ENCODE results near the gene UNC93B1. TPM values are rescaled to one million over a fixed set of nuclear protein-coding genes. Genes with fewer than 3 reads are reported as not detected.
A peak's percentile ranks its signal among the peaks of the same experiment; 100 is the strongest.

UNC93B1 gene
- total and polyA plus RNA-seq, 2 of the 13 experiments (the other 11 are each of a cell fraction or from before 2014, with no cell fraction given) = 8.8 to 18.9 TPM

DNA sequence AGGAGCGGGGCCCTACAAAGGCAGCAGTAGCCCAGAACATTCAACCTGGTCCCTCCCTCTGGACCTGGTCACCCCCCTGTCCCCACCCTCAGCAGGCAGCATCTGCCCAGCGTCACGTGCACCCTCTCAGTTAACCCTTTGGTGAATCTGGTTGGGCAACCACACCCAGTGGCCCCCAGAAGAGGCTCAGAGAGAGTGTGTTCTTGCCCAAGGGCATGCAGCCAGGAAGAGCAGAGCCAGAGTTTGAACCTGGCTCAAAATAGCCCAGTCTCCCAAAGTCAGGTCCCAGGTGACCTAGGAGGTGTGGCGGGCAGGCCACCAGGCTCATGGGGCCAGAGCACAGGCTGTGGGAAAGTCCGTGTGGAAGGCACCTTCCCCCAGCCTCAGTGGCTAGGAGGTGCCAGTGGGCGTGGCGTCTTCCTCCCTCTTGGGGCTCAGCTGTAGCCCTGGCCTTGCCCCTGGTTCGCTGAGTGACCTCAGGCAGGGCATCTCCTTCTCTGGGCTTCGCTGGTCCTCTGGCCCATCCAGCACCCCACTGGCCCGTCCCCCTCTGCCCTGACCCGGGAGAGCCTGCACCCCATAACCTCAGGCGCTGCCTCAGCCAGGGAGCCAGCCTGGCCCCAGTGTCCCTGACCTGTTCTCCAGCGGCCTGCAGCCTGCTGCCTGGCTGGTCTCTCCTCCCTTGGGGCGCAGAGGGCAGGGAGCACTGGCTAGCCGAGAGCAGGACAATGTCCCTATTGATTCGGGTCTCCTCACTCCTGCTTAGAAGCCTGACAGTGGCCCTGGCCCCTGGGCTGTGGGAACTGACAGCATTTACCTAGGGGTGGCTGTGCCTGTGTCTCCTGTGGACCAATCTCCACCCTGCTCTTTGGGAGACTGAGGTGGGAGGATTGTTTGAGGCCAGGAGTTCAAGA, 13.3 kb upstream of the UNC93B1 start (continued):
- peak; percentile 68 to 71; a peak in 3 of 4 replicates for TF ChIP-seq NR2F1 (CRISPR knock-in tag; IDR thresholded peaks at IDR 0.05)
- no peak for TF ChIP-seq RBM39 (IDR thresholded peaks at IDR 0.05; ENCODE audit: low read depth, low read length, poor library complexity, severe bottlenecking)
- TF ChIP-seq, protein P1, sequence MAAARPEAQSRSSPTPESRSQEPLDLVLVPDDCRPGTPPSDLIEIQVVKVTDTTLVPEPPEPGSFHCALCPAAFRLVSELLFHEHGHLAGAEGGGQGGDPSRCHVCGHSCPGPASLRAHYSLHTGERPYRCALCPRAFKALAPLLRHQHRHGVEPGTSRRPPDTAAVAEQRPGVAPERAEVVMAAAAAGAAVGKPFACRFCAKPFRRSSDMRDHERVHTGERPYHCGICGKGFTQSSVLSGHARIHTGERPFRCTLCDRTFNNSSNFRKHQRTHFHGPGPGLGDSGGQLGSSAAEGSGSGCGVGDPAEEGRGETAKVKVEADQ (CRISPR knock-in tag; IDR thresholded peaks at IDR 0.05; ENCODE audit: borderline replicate concordance) = peak; percentile 33; the same call in 1 of the 2 replicates
- TF ChIP-seq, protein P2, sequence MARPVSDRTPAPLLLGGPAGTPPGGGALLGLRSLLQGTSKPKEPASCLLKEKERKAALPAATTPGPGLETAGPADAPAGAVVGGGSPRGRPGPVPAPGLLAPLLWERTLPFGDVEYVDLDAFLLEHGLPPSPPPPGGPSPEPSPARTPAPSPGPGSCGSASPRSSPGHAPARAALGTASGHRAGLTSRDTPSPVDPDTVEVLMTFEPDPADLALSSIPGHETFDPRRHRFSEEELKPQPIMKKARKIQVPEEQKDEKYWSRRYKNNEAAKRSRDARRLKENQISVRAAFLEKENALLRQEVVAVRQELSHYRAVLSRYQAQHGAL (CRISPR knock-in tag; IDR thresholded peaks at IDR 0.05; ENCODE audit: not compliant biosample characterization) = peak; percentile 32
- TF ChIP-seq MIER3 (CRISPR knock-in tag; IDR thresholded peaks at IDR 0.05; ENCODE audit: borderline replicate concordance) = peak; percentile 26; the same call in 1 of the 2 replicates
- peak; percentile 69; the same call in 1 of the 2 replicates for TF ChIP-seq KDM1A (CRISPR knock-in tag; IDR thresholded peaks at IDR 0.05)
- TF ChIP-seq, protein P3, sequence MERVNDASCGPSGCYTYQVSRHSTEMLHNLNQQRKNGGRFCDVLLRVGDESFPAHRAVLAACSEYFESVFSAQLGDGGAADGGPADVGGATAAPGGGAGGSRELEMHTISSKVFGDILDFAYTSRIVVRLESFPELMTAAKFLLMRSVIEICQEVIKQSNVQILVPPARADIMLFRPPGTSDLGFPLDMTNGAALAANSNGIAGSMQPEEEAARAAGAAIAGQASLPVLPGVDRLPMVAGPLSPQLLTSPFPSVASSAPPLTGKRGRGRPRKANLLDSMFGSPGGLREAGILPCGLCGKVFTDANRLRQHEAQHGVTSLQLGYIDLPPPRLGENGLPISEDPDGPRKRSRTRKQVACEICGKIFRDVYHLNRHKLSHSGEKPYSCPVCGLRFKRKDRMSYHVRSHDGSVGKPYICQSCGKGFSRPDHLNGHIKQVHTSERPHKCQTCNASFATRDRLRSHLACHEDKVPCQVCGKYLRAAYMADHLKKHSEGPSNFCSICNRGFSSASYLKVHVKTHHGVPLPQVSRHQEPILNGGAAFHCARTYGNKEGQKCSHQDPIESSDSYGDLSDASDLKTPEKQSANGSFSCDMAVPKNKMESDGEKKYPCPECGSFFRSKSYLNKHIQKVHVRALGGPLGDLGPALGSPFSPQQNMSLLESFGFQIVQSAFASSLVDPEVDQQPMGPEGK (CRISPR knock-in tag; IDR thresholded peaks at IDR 0.05) = peak; percentile 96
- TF ChIP-seq SPEN (CRISPR knock-in tag; IDR thresholded peaks at IDR 0.05; ENCODE audit: low read depth) = peak; percentile 74
- TF ChIP-seq HOXA5 (CRISPR knock-in tag; IDR thresholded peaks at IDR 0.05) = 0 out of 2 replicates have a peak, but pooled peaks have one; percentile 17
- TF ChIP-seq PRMT3 (CRISPR knock-in tag; IDR thresholded peaks at IDR 0.05; ENCODE audit: borderline replicate concordance, low read depth) = no peak
- no peak for TF ChIP-seq CCAR2 (optimal IDR thresholded peaks at IDR 0.05; ENCODE audit: low read depth, low read length)
- peak; percentile 79 for TF ChIP-seq HOXA3 (CRISPR knock-in tag; IDR thresholded peaks at IDR 0.05)
- TF ChIP-seq ELF4 (CRISPR knock-in tag; IDR thresholded peaks at IDR 0.05; ENCODE audit: borderline replicate concordance) = no peak
- TF ChIP-seq, protein P4, sequence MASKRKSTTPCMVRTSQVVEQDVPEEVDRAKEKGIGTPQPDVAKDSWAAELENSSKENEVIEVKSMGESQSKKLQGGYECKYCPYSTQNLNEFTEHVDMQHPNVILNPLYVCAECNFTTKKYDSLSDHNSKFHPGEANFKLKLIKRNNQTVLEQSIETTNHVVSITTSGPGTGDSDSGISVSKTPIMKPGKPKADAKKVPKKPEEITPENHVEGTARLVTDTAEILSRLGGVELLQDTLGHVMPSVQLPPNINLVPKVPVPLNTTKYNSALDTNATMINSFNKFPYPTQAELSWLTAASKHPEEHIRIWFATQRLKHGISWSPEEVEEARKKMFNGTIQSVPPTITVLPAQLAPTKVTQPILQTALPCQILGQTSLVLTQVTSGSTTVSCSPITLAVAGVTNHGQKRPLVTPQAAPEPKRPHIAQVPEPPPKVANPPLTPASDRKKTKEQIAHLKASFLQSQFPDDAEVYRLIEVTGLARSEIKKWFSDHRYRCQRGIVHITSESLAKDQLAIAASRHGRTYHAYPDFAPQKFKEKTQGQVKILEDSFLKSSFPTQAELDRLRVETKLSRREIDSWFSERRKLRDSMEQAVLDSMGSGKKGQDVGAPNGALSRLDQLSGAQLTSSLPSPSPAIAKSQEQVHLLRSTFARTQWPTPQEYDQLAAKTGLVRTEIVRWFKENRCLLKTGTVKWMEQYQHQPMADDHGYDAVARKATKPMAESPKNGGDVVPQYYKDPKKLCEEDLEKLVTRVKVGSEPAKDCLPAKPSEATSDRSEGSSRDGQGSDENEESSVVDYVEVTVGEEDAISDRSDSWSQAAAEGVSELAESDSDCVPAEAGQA (IDR thresholded peaks at IDR 0.05; ENCODE audit: low read depth) = no peak
- TF ChIP-seq, protein P4 (CRISPR knock-in tag; IDR thresholded peaks at IDR 0.05; ENCODE audit: borderline replicate concordance) = no peak
- peak; percentile 44; the same call in 1 of the 2 replicates for TF ChIP-seq MIXL1 (CRISPR knock-in tag; IDR thresholded peaks at IDR 0.05)
- TF ChIP-seq ATRX (CRISPR knock-in tag; IDR thresholded peaks at IDR 0.05; ENCODE audit: borderline replicate concordance) = no peak
